Adrenal gland (tissue), 12 donors: ENCODE data around the gene ABCG1. TPM values are rescaled to one million over a fixed set of nuclear protein-coding genes. Genes with fewer than 3 reads are reported as not detected.

Source experiments
- DNase-seq, 7 donors: peaks; one replicate each; pipeline ENCODE4 v3.0.0-alpha.2; 2019 to 2020
- H3K27ac ChIP-seq, 5 donors: fragments of 200-600 bp; sonication (generic) in 4 of 5; 1 replicate in 3 of 5; 2 replicates in 2 of 5; pipeline versions ENCODE4 v1.5.1 to v1.8.0; 2016 to 2020; ENCODE audit warnings: mild to moderate bottlenecking in 1 of 5
- H3K27me3 ChIP-seq: fragments of 200-600 bp; 2 replicates; pipeline ENCODE4 v1.8.0; 2021
- H3K36me3 ChIP-seq, 2 donors: fragments of 200-600 bp; replicated peaks in 1 of 2; 1 replicate in 1 of 2; 2 replicates in 1 of 2; pipeline versions ENCODE4 v1.5.1 to v1.8.0; 2018 to 2022
- H3K4me1 ChIP-seq, 2 donors: fragments of 200-600 bp; replicated peaks in 1 of 2; 1 replicate in 1 of 2; 2 replicates in 1 of 2; pipeline versions ENCODE4 v1.5.1 to v1.8.0; 2018 to 2021
- H3K4me3 ChIP-seq, 4 donors: fragments of 200-600 bp; sonication (generic) in 3 of 4; one replicate each; pipeline ENCODE4 v1.5.1; 2016 to 2018
- H3K9me3 ChIP-seq, 3 donors: fragments of 200-600 bp; sonication (generic) in 1 of 3; replicated peaks in 1 of 3; 1 replicate in 2 of 3; 2 replicates in 1 of 3; pipeline versions ENCODE4 v1.5.1 to v1.8.0; 2016 to 2021
- POLR2A ChIP-seq, 2 donors: fragments of 450-650 bp; IDR thresholded peaks; one replicate each; pipeline ENCODE4 v1.6.1; 2017; ENCODE audit warnings: antibody characterized with exemption in 2 of 2, mild to moderate bottlenecking in 2 of 2, moderate library complexity in 1 of 2
- WGBS, 4 donors: extraction: QIAGEN DNeasy Blood & Tissue Kit in 2 of 4; methylation state at CpG; one replicate each; pipeline versions ENCODE4 v1.1.5 to v1.1.7; 2013 to 2017; 5-methylcytosine and 5-hydroxymethylcytosine counted together
- intact Hi-C, 2 donors: fragments of 100-400 bp; cut with DNase I; formaldehyde crosslinking; loops; one replicate each; pipeline versions ENCODE4 v1.14.1 to v1.15.0; 2022 to 2023
- polyA plus RNA-seq, 3 donors: library from polyadenylated mRNA; stranded (reverse); fragments of 200-250 nt in 2 of 3; fragments of 350-450 nt in 1 of 3; fragmentation: Illumina TruSeq in 1 of 3; extraction: RNeasy Lipid Tissue Mini Kit (QIAGEN cat#74804) in 1 of 3; gene quantifications; one replicate each; pipeline ENCODE4 v1.2.3, GENCODE V29; 2013 to 2014
- total RNA-seq, 9 donors: library from RNA; depleted of rRNA in 4 of 9; stranded (reverse); fragments of >200 nt in 4 of 9; fragments of 120-200 nt in 1 of 9; fragmentation: NEBNext Ultra II Directional in 1 of 9; extraction: Animal tissue kit (Norgen Biotek cat#: 25700) in 1 of 9; gene quantifications; one replicate each; pipeline versions ENCODE4 v1.1.0 to v1.2.4, GENCODE V29; 2013 to 2023
- TF ChIP-seq, protein P1 (sequence below), 6 experiments: fragments of 450-650 bp in 4 of 6; fragments of 200-600 bp in 2 of 6; sonication (generic) in 1 of 6; IDR thresholded peaks; 1 replicate in 5 of 6; 2 replicates in 1 of 6; pipeline versions ENCODE4 v1.5.1 to v1.8.0; 2016 to 2021; ENCODE audit warnings: antibody characterized with exemption in 6 of 6, mild to moderate bottlenecking in 2 of 6, moderate library complexity in 1 of 6
- donor health status: healthy with polysubstance abuse.
- donor health status: Bipolar disorder and iron deficiency.
- donor health status: DM: yes; HTN: yes; CAD: no.
- donor health status: DM: no; HTN: no; CAD: no.
- donor health status: DM: no; HTN: no; CAD: no.
- donor health status: DM: yes; HTN: yes; CAD: no.

The ABCG1 gene
- total and polyA plus RNA-seq, 12 donors = 23.2 to 136 (median 67.9) TPM

- intact Hi-C loops = no loop called here
- 79 to 90% (median 84%) methylated on average over 3 to 12 of the region's 12 CpGs for WGBS, 4 donors
- Histone ChIP-seq H3K9me3 (no peaks in the 10 kb centered on the region), H3K27ac (no peak overlapping the region), H3K4me1 (peaks cover 36 to 46% of the 10 kb centered on the region in 2 donors), H3K36me3 (no peaks in the 10 kb centered on the region), H3K27me3 (no peaks in the 10 kb centered on the region), H3K4me3 (no peak overlapping the region)
- TF ChIP-seq, protein P1, sequence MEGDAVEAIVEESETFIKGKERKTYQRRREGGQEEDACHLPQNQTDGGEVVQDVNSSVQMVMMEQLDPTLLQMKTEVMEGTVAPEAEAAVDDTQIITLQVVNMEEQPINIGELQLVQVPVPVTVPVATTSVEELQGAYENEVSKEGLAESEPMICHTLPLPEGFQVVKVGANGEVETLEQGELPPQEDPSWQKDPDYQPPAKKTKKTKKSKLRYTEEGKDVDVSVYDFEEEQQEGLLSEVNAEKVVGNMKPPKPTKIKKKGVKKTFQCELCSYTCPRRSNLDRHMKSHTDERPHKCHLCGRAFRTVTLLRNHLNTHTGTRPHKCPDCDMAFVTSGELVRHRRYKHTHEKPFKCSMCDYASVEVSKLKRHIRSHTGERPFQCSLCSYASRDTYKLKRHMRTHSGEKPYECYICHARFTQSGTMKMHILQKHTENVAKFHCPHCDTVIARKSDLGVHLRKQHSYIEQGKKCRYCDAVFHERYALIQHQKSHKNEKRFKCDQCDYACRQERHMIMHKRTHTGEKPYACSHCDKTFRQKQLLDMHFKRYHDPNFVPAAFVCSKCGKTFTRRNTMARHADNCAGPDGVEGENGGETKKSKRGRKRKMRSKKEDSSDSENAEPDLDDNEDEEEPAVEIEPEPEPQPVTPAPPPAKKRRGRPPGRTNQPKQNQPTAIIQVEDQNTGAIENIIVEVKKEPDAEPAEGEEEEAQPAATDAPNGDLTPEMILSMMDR (IDR thresholded peaks at IDR 0.05) = no peak
- TF ChIP-seq POLR2A (IDR thresholded peaks at IDR 0.05) = no peak
- DNase-seq = no peak
Measured at GRCh38 chr21:42265231-42265812, 46.4 kb downstream of the ABCG1 start.

DNA sequence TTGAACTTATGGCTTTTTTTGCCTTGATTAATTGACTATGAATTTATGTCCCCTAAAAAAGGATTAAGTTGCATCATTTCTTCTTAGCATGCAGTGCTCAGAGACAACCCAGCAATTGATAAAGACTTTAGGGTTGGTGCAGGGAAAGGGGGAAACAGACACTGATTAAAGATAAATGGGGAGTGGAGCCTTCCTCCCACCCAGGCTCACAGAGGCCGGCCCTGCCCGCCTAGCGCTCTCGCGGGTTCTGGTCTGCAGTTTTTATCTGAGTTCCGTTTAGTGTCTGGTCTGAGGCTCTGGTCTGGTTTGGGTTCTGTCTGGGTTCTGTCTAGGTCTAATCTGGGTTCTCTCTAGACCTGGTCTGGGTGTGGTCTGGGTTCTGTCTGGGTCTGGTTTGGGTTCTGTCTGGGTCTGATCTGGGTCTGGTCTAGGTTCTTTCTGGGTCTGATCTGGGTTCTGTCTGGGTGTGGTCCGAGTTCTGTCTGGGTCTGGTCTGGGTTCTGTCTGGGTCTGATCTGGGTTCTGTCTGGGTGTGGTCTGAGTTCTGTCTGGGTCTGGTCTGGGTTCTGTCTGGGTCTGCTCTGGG is 48.1 kb downstream of the ABCG1 start:
- Histone ChIP-seq H3K4me3 (no peak overlapping the region), H3K27me3 (no peaks in the 10 kb centered on the region), H3K27ac (no peak overlapping the region), H3K4me1 (peaks cover 29 to 31% of the 10 kb centered on the region in 2 donors), H3K9me3 (no peaks in the 10 kb centered on the region), H3K36me3 (peaks cover 0 to 5% of the 10 kb centered on the region in 2 donors)
- 70 to 86% (median 78%) methylated on average over 7 of the region's 7 CpGs for WGBS, 4 donors
- no peak for DNase-seq
- no peak for TF ChIP-seq POLR2A (IDR thresholded peaks at IDR 0.05)
- TF ChIP-seq, protein P1 (IDR thresholded peaks at IDR 0.05) = no peak
- intact Hi-C loops = no loop called here

GRCh38 chr21:42269386-42269785 is 50.4 kb downstream of the ABCG1 start:
- peaks cover 0 to 10% of the 10 kb centered on the region in 2 donors for H3K36me3 ChIP-seq
- 76 to 86% (median 83%) methylated on average over 10 of the region's 10 CpGs for WGBS, 4 donors
- no peaks in the 10 kb centered on the region for H3K9me3 ChIP-seq
- no peak overlapping the region for H3K4me3 ChIP-seq
- DNase-seq = no peak
- intact Hi-C loops = no loop called here
- H3K27ac ChIP-seq = no peak overlapping the region
- no peaks in the 10 kb centered on the region for H3K27me3 ChIP-seq
- peaks cover 8 to 9% of the 10 kb centered on the region in 2 donors for H3K4me1 ChIP-seq
- TF ChIP-seq, protein P1 (IDR thresholded peaks at IDR 0.05) = no peak
- TF ChIP-seq POLR2A (IDR thresholded peaks at IDR 0.05) = no peak

DNA sequence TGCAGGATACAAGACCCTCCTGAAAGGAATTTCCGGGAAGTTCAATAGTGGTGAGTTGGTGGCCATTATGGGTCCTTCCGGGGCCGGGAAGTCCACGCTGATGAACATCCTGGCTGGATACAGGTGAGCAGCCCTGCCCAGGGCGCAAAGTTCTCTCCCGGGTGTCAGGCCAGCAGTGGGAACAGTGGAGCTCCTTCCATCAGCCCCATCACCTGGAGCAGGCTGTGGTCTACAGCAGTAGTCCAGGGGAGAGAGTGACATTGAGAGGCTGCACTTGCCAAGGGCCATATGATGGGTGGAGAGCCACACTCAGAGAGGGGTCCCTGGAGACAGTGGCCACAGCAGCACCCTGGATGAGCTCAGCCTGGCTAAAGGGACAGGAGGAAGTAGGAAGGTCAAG is 52.1 kb downstream of the ABCG1 start:
- Histone ChIP-seq H3K27me3 (no peaks in the 10 kb centered on the region), H3K9me3 (no peaks in the 10 kb centered on the region), H3K27ac (no peak overlapping the region), H3K4me1 (peaks cover 6 to 8% of the 10 kb centered on the region in 2 donors), H3K36me3 (peaks cover 0 to 10% of the 10 kb centered on the region in 2 donors), H3K4me3 (no peak overlapping the region)
- intact Hi-C loops = loop anchor here in 1 of 2 donors (10.0 kb wide), 1 partner anchor 56 kb away; the partner anchor contains the start of gene ABCG1
- TF ChIP-seq, protein P1 (IDR thresholded peaks at IDR 0.05) = no peak
- DNase-seq = no peak
- 89 to 95% (median 93%) methylated on average over 6 of the region's 6 CpGs for WGBS, 4 donors
